ENCODE data around the gene MYH14. TPM values are rescaled to one million over a fixed set of nuclear protein-coding genes. Genes with fewer than 3 reads are reported as not detected.
A peak's percentile ranks its signal among the peaks of the same experiment; 100 is the strongest.

Gene MYH14
- total and polyA plus RNA-seq, 9 of the 15 experiments (the other 6 are each of a cell fraction or from before 2014, with no cell fraction given): 0.04 to 0.86 (median 0.19) TPM; not detected in 2

DNA sequence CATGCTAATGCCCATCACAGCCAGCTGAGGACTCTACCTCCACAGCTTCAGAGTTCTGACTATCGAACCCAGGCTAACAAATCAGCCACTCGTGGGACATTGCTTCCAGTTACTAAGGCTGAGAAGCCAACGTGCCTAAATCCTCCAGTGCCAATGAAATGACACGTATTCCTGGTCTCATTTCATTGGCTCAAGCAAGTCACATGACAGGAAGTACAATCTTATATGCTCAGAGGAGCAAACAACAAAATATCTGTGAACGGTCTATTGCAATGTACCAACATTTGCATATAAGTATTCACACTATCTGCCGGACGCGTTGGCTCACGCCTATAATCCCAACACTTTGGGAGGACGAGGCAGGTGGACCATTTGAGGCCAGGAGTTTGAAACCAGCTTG, 27.5 kb upstream of the MYH14 start (continued):
- TF ChIP-seq ZBTB40 (IDR thresholded peaks at IDR 0.05) (peak; percentile 46), ZBTB40 (CRISPR knock-in tag; IDR thresholded peaks at IDR 0.05) (no peak), PTRF (tag; IDR thresholded peaks at IDR 0.05) (no peak), USF1 (CRISPR knock-in tag; IDR thresholded peaks at IDR 0.05) (peak; percentile 84), TFE3 (CRISPR knock-in tag; IDR thresholded peaks at IDR 0.05) (peak; percentile 90), L3MBTL2 (IDR thresholded peaks at IDR 0.05) (peak; percentile 75), ZNF184 (CRISPR knock-in tag; IDR thresholded peaks at IDR 0.05) (no peak), CBX8 (IDR thresholded peaks at IDR 0.05; ENCODE audit: borderline replicate concordance, extremely low read depth, low read depth, low read length, poor library complexity, severe bottlenecking) (no peak), USF2 (CRISPR knock-in tag; IDR thresholded peaks at IDR 0.05) (peak; percentile 85), PHF20 (IDR thresholded peaks at IDR 0.05; ENCODE audit: partially characterized antibody) (no peak), KLF10 (CRISPR knock-in tag; IDR thresholded peaks at IDR 0.05) (no peak), ELF1 (tag; IDR thresholded peaks at IDR 0.05) (peak; percentile 60), ZNF217 (CRISPR knock-in tag; IDR thresholded peaks at IDR 0.05) (no peak), GABPA (tag; conservative IDR thresholded peaks at IDR 0.05; ENCODE audit: low read depth) (peak; percentile 36; the same call in 1 of the 2 replicates)

Data from K562 (cell line).